Peyer's patch (tissue), 4 donors: ENCODE measurements around the gene TMEM187. TPM values are rescaled to one million over a fixed set of nuclear protein-coding genes. Genes with fewer than 3 reads are reported as not detected.

ENCODE experiments used
- DNase-seq, 3 donors: peaks; one replicate each; pipeline ENCODE4 v3.0.0-alpha.2; 2017 to 2019
- H3K27ac ChIP-seq, 4 donors: fragments of 200-600 bp; sonication (generic); one replicate each; pipeline ENCODE4 v1.5.1; 2016 to 2019
- H3K27me3 ChIP-seq, 2 donors: fragments of 200-600 bp; sonication (generic); one replicate each; pipeline ENCODE4 v1.5.1; 2019
- H3K36me3 ChIP-seq, 3 donors: fragments of 200-600 bp; sonication (generic); one replicate each; pipeline ENCODE4 v1.5.1; 2016 to 2019
- H3K4me1 ChIP-seq, 4 donors: fragments of 200-600 bp; sonication (generic); one replicate each; pipeline ENCODE4 v1.5.1; 2016 to 2019
- H3K4me3 ChIP-seq, 4 donors: fragments of 200-600 bp; sonication (generic); 1 replicate in 3 of 4; 2 replicates in 1 of 4; pipeline ENCODE4 v1.5.1; 2016 to 2019; ENCODE audit warnings: mild to moderate bottlenecking in 1 of 4
- H3K9me3 ChIP-seq, 4 donors: fragments of 200-600 bp; sonication (generic); one replicate each; pipeline ENCODE4 v1.5.1; 2016 to 2019; ENCODE audit warnings: mild to moderate bottlenecking in 1 of 4
- CTCF ChIP-seq, 6 experiments: fragments of 450-650 bp in 4 of 6; fragments of 200-600 bp in 2 of 6; sonication (generic) in 1 of 6; IDR thresholded peaks; one replicate each; pipeline ENCODE4 v1.5.1; 2017 to 2019; ENCODE audit warnings: antibody characterized with exemption in 6 of 6, mild to moderate bottlenecking in 3 of 6, moderate library complexity in 1 of 6
- POLR2A ChIP-seq, 2 donors: fragments of 450-650 bp; IDR thresholded peaks; one replicate each; pipeline ENCODE4 v1.5.1; 2017; ENCODE audit warnings: antibody characterized with exemption in 2 of 2, mild to moderate bottlenecking in 2 of 2, moderate library complexity in 2 of 2
- total RNA-seq, 4 donors: library from RNA; depleted of rRNA; stranded (reverse); fragments of >200 nt; gene quantifications; one replicate each; pipeline ENCODE4 v1.1.0, GENCODE V29; 2016

Gene TMEM187
- total RNA-seq, 4 donors from 2014 or later, result 10.7 to 32.6 (median 12.8) TPM

GRCh38 chrX:154014429-154015380 lies 42.2 kb downstream of the TMEM187 start:
- no peak for TF ChIP-seq CTCF (IDR thresholded peaks at IDR 0.05)
- TF ChIP-seq POLR2A (IDR thresholded peaks at IDR 0.05), result no peak
- Histone ChIP-seq H3K4me1 (no peaks in the 10 kb centered on the region), H3K27me3 (no peaks in the 10 kb centered on the region), H3K27ac (no peak overlapping the region), H3K36me3 (peaks cover 0 to 25% (median 0%) of the 10 kb centered on the region in 3 donors), H3K4me3 (no peak overlapping the region), H3K9me3 (no peaks in the 10 kb centered on the region)
- DNase-seq, result no peak

GRCh38 chrX:154015581-154016264 lies 43.2 kb downstream of the TMEM187 start:
- no peaks in the 10 kb centered on the region for H3K27me3 ChIP-seq
- H3K9me3 ChIP-seq, result no peaks in the 10 kb centered on the region
- DNase-seq, result no peak
- H3K27ac ChIP-seq, result no peak overlapping the region
- TF ChIP-seq CTCF (IDR thresholded peaks at IDR 0.05) (no peak), POLR2A (IDR thresholded peaks at IDR 0.05) (no peak)
- H3K4me3 ChIP-seq, result no peak overlapping the region
- H3K36me3 ChIP-seq, result peaks cover 0 to 25% (median 0%) of the 10 kb centered on the region in 3 donors
- H3K4me1 ChIP-seq, result no peaks in the 10 kb centered on the region

- TF ChIP-seq POLR2A (IDR thresholded peaks at IDR 0.05), result no peak
- TF ChIP-seq CTCF (IDR thresholded peaks at IDR 0.05), result no peak
- no peaks in the 10 kb centered on the region for H3K4me1 ChIP-seq
- DNase-seq, result no peak
- H3K36me3 ChIP-seq, result peaks cover 0 to 25% (median 0%) of the 10 kb centered on the region in 3 donors
- H3K9me3 ChIP-seq, result no peaks in the 10 kb centered on the region
- no peak overlapping the region for H3K27ac ChIP-seq
- no peak overlapping the region for H3K4me3 ChIP-seq
- no peaks in the 10 kb centered on the region for H3K27me3 ChIP-seq
Measured at GRCh38 chrX:154016366-154017076, 44.0 kb downstream of the TMEM187 start.

GRCh38 chrX:154017766-154018517 lies 45.4 kb downstream of the TMEM187 start:
- Histone ChIP-seq H3K4me1 (no peaks in the 10 kb centered on the region), H3K27ac (peak overlapping the region in 3 of 4 donors; percentile 81 to 92 (median 89)), H3K4me3 (peak overlapping the region in 3 of 4 donors; percentile 61 to 69 (median 64)), H3K36me3 (peaks cover 0 to 25% (median 0%) of the 10 kb centered on the region in 3 donors), H3K9me3 (no peaks in the 10 kb centered on the region), H3K27me3 (no peaks in the 10 kb centered on the region)
- no peak for DNase-seq
- TF ChIP-seq CTCF (IDR thresholded peaks at IDR 0.05) (no peak), POLR2A (IDR thresholded peaks at IDR 0.05) (no peak)
